H9 (cell line): ENCODE data around the gene TNRC6C. TPM values are rescaled to one million over a fixed set of nuclear protein-coding genes. Genes with fewer than 3 reads are reported as not detected.

Source experiments
- DNase-seq: peaks from one replicate; pipeline ENCODE4 v3.0.0-alpha.2; 2017
- H2AFZ ChIP-seq: one replicate; pipeline ENCODE4 v1.6.1; 2013; ENCODE audit warnings: mild to moderate bottlenecking, low read length, control low read depth, moderate library complexity
- H2AK5ac ChIP-seq: 2 replicates; pipeline ENCODE4 v1.6.1; 2013; ENCODE audit warnings: low read length, control low read depth, mixed read lengths; ENCODE audit not compliant: insufficient read length
- H2BK120ac ChIP-seq: one replicate; pipeline ENCODE4 v1.6.1; 2013; ENCODE audit warnings: low read depth, mild to moderate bottlenecking, low read length, control low read depth, inconsistent platforms; ENCODE audit not compliant: poor library complexity, severe bottlenecking
- H2BK12ac ChIP-seq: 2 replicates; pipeline ENCODE4 v1.6.1; 2013; ENCODE audit warnings: low read length, control low read depth, mixed read lengths, low read depth; ENCODE audit not compliant: insufficient read length
- H2BK15ac ChIP-seq: 2 replicates; pipeline ENCODE4 v1.6.1; 2013; ENCODE audit warnings: low read depth, low read length, control low read depth
- H2BK20ac ChIP-seq: one replicate; pipeline ENCODE4 v1.6.1; 2013; ENCODE audit warnings: low read depth, mild to moderate bottlenecking, low read length, control low read depth, inconsistent platforms; ENCODE audit not compliant: poor library complexity, severe bottlenecking
- H2BK5ac ChIP-seq: 2 replicates; pipeline ENCODE4 v1.6.1; 2013; ENCODE audit warnings: low read length, control low read depth, mixed read lengths; ENCODE audit not compliant: insufficient read length
- H3K14ac ChIP-seq: 2 replicates; pipeline ENCODE4 v1.6.1; 2013; ENCODE audit warnings: low read length, control low read depth; ENCODE audit not compliant: insufficient read depth
- H3K18ac ChIP-seq: 2 replicates; pipeline ENCODE4 v1.6.1; 2013; ENCODE audit warnings: low read depth, mild to moderate bottlenecking, mixed read lengths, low read length, control low read depth; ENCODE audit not compliant: insufficient read length
- H3K23ac ChIP-seq: 2 replicates; pipeline ENCODE4 v1.6.1; 2013; ENCODE audit warnings: low read length, control low read depth, mixed read lengths, low read depth; ENCODE audit not compliant: insufficient read length
- H3K23me2 ChIP-seq: 2 replicates; pipeline ENCODE4 v1.6.1; 2013; ENCODE audit warnings: low read depth, mild to moderate bottlenecking, mixed read lengths, low read length, control low read depth; ENCODE audit not compliant: insufficient read length, poor library complexity, severe bottlenecking
- H3K27ac ChIP-seq: 2 replicates; pipeline ENCODE4 v1.5.1; 2013; ENCODE audit warnings: low read length, control low read depth, mixed read lengths, low read depth; ENCODE audit not compliant: insufficient read length
- H3K27me3 ChIP-seq: 2 replicates; pipeline ENCODE4 v1.6.1; 2013; ENCODE audit warnings: low read length, control low read depth, inconsistent platforms; ENCODE audit not compliant: insufficient read depth
- H3K4ac ChIP-seq: 2 replicates; pipeline ENCODE4 v1.6.1; 2013; ENCODE audit warnings: low read depth, mild to moderate bottlenecking, control low read depth, inconsistent platforms, low read length, moderate library complexity
- H3K4me1 ChIP-seq: 2 replicates; pipeline ENCODE4 v1.6.1; 2013; ENCODE audit warnings: low read length, control low read depth, inconsistent platforms; ENCODE audit not compliant: insufficient read depth
- H3K4me2 ChIP-seq: 2 replicates; pipeline ENCODE4 v1.6.1; 2013; ENCODE audit warnings: low read length, control low read depth, mixed read lengths; ENCODE audit not compliant: insufficient read length, insufficient read depth
- H3K56ac ChIP-seq: 2 replicates; pipeline ENCODE4 v1.6.1; 2013; ENCODE audit warnings: low read depth, mild to moderate bottlenecking, mixed read lengths, low read length, control low read depth; ENCODE audit not compliant: insufficient read length
- H3K79me1 ChIP-seq: 2 replicates; pipeline ENCODE4 v1.6.1; 2013; ENCODE audit warnings: low read depth, mild to moderate bottlenecking, moderate library complexity, low read length, control low read depth, inconsistent platforms; ENCODE audit not compliant: insufficient read depth, poor library complexity, severe bottlenecking
- H3K79me2 ChIP-seq: 2 replicates; pipeline ENCODE4 v1.6.1; 2013; ENCODE audit warnings: low read length, control low read depth, inconsistent platforms; ENCODE audit not compliant: insufficient read depth
- H3K9ac ChIP-seq: 2 replicates; pipeline ENCODE4 v1.6.1; 2013; ENCODE audit warnings: low read length, control low read depth, mixed read lengths; ENCODE audit not compliant: insufficient read length; ENCODE audit errors: extremely low read depth
- H3K9me3 ChIP-seq: one replicate; pipeline ENCODE4 v1.6.1; 2013; ENCODE audit warnings: low read depth, low read length, inconsistent platforms; ENCODE audit not compliant: control insufficient read depth
- H3T11ph ChIP-seq: one replicate; pipeline ENCODE4 v1.6.1; 2013; ENCODE audit warnings: mild to moderate bottlenecking, low read length, control low read depth, inconsistent platforms
- H4K20me1 ChIP-seq: one replicate; pipeline ENCODE4 v1.6.1; 2013; ENCODE audit not compliant: control insufficient read depth, insufficient read length, insufficient read depth
- H4K5ac ChIP-seq: 2 replicates; pipeline ENCODE4 v1.6.1; 2013; ENCODE audit warnings: low read depth, mild to moderate bottlenecking, mixed read lengths, low read length, control low read depth; ENCODE audit not compliant: insufficient read length
- H4K8ac ChIP-seq: replicated peaks from 2 replicates; pipeline ENCODE4 v1.6.1; 2013; ENCODE audit warnings: low read length, control low read depth, mixed read lengths, low read depth; ENCODE audit not compliant: insufficient read length
- H4K91ac ChIP-seq: 2 replicates; pipeline ENCODE4 v1.6.1; 2013; ENCODE audit warnings: low read depth, mild to moderate bottlenecking, moderate library complexity, mixed read lengths, low read length, control low read depth; ENCODE audit not compliant: insufficient read length
- H3K27ac Mint-ChIP-seq, 3 experiments: 2 replicates in 2 of 3; 3 replicates in 1 of 3; pipeline ENCODE4 v1.8.0; 2020 to 2021; ENCODE audit warnings: mixed read lengths in 3 of 3, mild to moderate bottlenecking in 1 of 3, moderate library complexity in 1 of 3
- H3K27me3 Mint-ChIP-seq: 2 replicates; pipeline ENCODE4 v1.8.0; 2021; ENCODE audit warnings: low read depth, mild to moderate bottlenecking, moderate library complexity, mixed read lengths
- H3K36me3 Mint-ChIP-seq, 3 experiments: 2 replicates in 2 of 3; 3 replicates in 1 of 3; pipeline ENCODE4 v1.8.0; 2020 to 2021; ENCODE audit warnings: low read depth in 3 of 3, mixed read lengths in 3 of 3; ENCODE audit not compliant: insufficient read depth in 1 of 3
- H3K4me1 Mint-ChIP-seq, 2 experiments: 2 replicates each; pipeline ENCODE4 v1.8.0; 2020; ENCODE audit warnings: mixed read lengths in 2 of 2
- H3K4me3 Mint-ChIP-seq, 2 experiments: 2 replicates in 1 of 2; 3 replicates in 1 of 2; pipeline ENCODE4 v1.8.0; 2020 to 2021; ENCODE audit warnings: mild to moderate bottlenecking in 2 of 2, mixed read lengths in 2 of 2, moderate library complexity in 1 of 2
- H3K9me3 Mint-ChIP-seq, 2 experiments: 2 replicates in 1 of 2; 3 replicates in 1 of 2; pipeline ENCODE4 v1.8.0; 2020; ENCODE audit warnings: mild to moderate bottlenecking in 2 of 2, mixed read lengths in 2 of 2, moderate library complexity in 1 of 2
- WGBS: extraction: QIAGEN DNeasy Blood & Tissue Kit; methylation state at CpG from one replicate; pipeline ENCODE4 v1.1.7; 2013; ENCODE audit warnings: missing lambda C conversion rate, low lambda C conversion rate, mixed read lengths; ENCODE audit not compliant: insufficient read length; ENCODE audit errors: extremely low coverage; 5-methylcytosine and 5-hydroxymethylcytosine counted together
- total RNA-seq: library from RNA; stranded (reverse); gene quantifications from 2 replicates; pipeline ENCODE4 v1.2.1, GENCODE V29; 2021
- TF ChIP-seq, protein P1 (sequence below): fragments of 200-600 bp; sonication (generic); conservative IDR thresholded peaks from 3 replicates; pipeline ENCODE4 v1.8.0; 2021; ENCODE audit warnings: antibody characterized with exemption, mild to moderate bottlenecking

The TNRC6C gene
- total RNA-seq, 1 experiment from 2014 or later: 24.7 TPM

DNA sequence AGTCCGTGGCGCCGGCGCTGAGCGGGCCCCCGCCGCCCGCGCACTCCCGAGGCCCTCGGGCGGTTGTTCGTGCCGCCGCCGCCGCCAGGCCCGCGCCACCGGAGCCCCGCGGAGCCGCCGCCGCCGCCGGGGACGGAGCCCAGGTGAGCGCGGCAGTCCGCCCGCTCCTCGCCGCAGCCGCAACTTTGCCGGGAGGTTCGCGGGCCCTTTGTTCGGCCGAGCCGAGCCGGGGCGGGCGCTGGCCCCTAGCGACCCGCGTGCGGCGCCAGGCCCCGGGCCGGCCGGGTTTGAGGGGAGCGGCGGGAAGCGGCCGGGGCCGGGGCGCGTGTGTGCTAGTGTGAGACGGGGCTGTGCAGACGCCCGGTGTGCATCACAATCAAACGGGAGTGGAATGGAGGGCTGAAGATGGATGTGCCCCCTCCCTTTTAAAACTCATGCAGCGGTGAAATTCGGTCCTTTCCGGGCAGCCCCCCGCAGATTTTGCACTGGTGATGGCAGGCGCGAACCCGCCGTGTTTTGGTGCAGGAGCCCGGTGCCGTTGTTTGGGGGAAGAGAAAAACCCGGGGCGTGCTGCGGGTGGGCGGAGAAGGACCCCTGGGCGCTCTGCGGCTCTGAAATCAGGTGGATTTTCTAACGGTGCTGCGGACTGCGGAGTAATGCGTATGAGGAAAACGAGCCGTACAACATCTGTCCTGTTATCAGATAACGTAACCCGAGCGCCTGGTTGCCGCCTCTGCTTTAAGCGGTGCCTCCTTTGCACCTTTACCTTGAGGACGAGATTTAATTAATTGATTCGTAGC lies 823 bp downstream of the TNRC6C start:
- Histone ChIP-seq H3K4me1 (peaks cover 7% of the 10 kb centered on the region), H3K23me2 (peaks cover 23% of the 10 kb centered on the region), H2BK15ac (no peak overlapping the region), H2BK5ac (no peak overlapping the region), H2BK20ac (no peak overlapping the region), H4K91ac (no peak overlapping the region), H4K8ac (no peak overlapping the region), H3K14ac (peak overlapping the region; percentile 77), H3K79me2 (peaks cover 5% of the 10 kb centered on the region; the same call in 1 of the 2 replicates), H2BK120ac (no peak overlapping the region), H3K56ac (no peak overlapping the region), H2AK5ac (no peak overlapping the region), H2BK12ac (no peak overlapping the region), H3K4ac (no peak overlapping the region), H3K9ac (peak overlapping the region; percentile 33), H3K27ac (no peak overlapping the region), H3K4me2 (peak overlapping the region; percentile 73), H3K23ac (no peak overlapping the region), H3K18ac (peak overlapping the region; percentile 60), H4K5ac (no peak overlapping the region), H3T11ph (no peak overlapping the region), H3K27me3 (peaks cover 12% of the 10 kb centered on the region; the same call in 1 of the 2 replicates), H3K79me1 (no peaks in the 10 kb centered on the region), H2AFZ (no peak overlapping the region), H3K9me3 (no peaks in the 10 kb centered on the region), H4K20me1 (no peaks in the 10 kb centered on the region)
- Mint-ChIP-seq H3K4me1 (peaks cover 38 to 42% of the 10 kb centered on the region in 2 experiments), H3K36me3 (peaks cover 0 to 2% (median 0%) of the 10 kb centered on the region in 3 experiments; a peak in 1 of 7 replicates), H3K27me3 (peaks cover 45% of the 10 kb centered on the region), H3K27ac (no peak overlapping the region), H3K4me3 (peak overlapping the region; percentile 79 to 95), H3K9me3 (no peaks in the 10 kb centered on the region; a peak in 1 of 5 replicates)
- no CpG with 5 or more reads among the region's 92 CpGs for WGBS
- TF ChIP-seq, protein P1, sequence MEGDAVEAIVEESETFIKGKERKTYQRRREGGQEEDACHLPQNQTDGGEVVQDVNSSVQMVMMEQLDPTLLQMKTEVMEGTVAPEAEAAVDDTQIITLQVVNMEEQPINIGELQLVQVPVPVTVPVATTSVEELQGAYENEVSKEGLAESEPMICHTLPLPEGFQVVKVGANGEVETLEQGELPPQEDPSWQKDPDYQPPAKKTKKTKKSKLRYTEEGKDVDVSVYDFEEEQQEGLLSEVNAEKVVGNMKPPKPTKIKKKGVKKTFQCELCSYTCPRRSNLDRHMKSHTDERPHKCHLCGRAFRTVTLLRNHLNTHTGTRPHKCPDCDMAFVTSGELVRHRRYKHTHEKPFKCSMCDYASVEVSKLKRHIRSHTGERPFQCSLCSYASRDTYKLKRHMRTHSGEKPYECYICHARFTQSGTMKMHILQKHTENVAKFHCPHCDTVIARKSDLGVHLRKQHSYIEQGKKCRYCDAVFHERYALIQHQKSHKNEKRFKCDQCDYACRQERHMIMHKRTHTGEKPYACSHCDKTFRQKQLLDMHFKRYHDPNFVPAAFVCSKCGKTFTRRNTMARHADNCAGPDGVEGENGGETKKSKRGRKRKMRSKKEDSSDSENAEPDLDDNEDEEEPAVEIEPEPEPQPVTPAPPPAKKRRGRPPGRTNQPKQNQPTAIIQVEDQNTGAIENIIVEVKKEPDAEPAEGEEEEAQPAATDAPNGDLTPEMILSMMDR: no peak
- DNase-seq: no peak
